Iris pigment epithelial cell (primary cell): Measurements from ENCODE around the gene HMGA1.

ENCODE experiments used
- DNase-seq: peaks from one replicate; pipeline ENCODE4 v3.0.0-alpha.2; 2011; ENCODE audit warnings: low read depth

HMGA1 gene

DNA sequence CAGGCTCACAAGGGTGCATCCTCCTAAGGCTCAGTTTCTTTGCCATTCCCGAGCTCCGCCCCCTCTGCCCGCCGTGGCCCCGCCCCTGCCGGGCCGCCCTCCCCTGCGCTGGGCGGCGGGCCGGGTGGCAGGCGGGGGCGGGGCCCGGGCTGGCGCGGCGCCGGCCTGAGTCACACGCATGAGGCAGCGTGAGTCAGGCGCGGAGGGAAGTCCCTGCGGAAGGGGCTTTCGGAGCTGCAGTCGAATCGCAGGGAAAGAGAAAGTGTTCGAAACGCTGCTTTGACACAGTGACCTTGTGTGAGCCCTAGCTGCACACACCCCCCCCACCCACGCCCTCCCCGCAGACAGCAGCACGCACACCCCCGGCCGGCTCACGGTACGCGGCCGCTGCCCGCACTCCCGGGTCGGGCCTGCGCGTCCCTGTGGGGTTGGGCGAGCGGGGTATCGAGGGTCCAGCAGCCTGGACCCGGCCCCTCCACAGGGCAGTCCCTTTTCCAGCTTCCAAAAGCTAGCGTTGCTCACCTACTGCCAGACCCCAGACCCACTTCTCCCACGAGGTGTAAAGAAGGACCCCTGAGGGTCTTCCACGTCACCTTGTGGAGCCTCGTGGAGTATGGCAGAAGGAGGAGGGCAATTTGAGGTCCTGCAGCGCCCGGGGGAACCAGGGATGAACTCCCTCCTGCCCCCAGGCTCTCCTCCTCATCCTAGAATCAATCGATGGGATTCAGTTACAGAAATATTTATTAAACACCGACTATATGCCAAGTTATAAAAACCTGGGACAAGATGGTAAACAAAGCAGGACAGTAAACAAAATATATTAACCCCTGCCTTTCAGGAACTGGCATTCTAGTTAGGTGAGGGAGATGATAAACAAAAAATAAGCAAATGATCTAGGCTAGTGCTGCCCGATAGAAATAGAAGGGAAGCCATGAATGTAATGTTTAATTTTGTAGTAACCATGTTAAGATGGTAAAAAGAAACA, 12.4 kb upstream of the HMGA1 start:
- DNase-seq = peak; percentile 97

DNA sequence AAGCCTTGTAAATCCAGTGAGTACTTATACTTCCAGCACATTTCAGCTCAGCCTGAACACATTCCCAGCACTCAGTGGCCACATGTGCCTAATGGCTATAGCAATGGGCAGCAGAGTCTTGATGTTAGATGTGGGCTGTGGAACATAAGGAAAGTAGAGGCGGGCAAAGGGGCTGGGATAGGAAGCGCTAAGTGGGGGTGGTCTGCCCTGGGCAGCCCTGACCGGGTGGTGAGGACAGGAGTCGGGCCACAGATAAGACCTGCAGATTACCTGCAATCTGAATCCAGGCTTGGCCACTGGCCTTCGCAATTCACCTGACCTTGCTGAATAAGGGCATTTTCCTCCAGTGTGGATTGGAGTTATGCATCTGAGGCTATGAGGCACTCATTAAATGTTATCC, 11.1 kb upstream of the HMGA1 start:
- no peak for DNase-seq

DNA sequence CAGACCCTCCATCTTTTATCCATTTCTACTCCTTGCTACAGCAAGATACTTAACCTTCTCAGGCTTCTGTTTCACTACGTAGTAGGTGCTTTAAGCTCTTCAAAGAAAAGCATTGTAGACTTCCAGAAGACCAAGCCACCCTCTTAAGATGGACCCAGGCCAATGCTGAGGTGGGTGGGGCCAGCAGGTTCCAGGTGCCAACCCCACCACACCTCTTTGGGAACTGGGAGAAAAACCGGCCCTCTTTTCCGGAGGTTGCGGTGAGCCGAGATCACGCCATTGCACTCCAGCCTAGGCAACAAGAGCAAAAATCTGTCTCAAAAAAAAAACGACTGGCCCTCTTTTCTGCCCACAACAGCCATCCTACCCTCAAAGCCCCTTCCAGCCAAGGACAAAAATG, 10.6 kb upstream of the HMGA1 start:
- DNase-seq = no peak

DNA sequence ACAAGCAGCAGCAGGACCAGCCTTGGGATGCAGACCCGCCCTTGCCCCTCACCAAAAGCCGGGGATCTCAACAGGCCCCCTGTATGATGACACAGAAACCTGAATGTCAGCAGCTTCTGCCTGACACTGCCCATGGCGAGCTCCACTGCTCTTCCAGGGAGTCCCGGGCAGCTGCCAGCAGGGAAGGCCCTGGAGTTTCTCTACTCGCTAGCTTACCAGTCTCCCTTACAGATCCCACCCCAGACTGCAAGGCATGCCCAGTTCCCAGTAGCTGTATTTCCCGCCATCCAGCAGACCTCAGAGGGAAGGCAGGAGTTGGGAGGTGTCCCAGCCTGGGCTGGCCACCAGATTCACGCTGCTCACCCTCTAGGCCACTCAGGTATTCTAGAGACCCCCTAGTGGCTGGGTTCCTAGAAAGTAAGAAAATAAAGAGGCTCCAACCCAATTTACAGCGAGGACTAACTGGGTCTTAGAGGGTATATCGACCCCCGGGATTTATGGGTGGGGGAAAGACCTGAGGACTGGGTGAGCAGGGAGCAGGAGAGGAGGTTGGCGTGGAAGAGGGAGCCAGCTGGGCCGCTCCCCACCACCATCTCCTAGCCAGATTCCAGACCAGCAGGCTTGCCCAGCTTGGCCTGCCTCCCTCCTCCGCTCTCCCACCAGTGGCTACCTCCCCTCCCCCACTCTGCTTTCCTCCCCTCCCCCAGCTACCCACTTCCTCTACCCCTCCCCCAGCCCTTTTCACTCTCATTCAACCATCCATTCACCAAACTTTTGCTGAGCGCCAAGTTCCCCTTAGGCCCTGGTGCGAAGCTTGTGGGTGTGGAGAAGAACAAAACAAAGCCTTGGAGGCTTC, 9.7 kb upstream of the HMGA1 start:
- DNase-seq = no peak

DNA sequence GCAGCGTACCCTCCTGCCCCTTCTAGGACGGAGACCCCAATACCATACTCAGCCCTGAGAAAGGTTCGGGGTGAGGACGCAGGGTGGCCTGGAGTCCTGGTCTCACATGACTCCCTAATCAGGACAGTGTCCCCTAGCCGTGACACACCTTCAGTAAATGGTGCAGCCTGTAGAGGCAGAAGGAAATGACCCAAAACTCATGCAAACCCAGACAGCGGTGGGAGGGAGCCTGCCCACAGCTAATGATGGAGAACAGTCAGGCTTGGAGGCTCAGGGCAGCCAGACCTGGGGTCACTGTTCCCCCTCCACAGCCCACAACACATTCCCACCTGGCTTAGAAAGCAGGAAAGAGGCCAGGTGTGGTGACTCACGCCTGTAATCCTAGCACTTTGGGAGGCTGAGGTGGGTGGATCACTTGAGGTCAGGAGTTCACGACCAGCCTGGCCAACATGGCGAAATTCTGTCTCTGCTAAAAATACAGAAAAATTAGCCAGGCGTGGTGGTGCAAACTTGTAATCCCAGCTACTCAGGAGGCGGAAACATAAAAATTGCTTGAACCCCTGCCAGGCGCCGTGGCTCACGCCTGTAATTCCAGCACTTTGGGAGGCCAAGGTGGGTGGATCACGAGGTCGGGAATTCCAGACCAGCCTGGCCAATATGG, 8.8 kb upstream of the HMGA1 start:
- DNase-seq = peak; percentile 35

DNA sequence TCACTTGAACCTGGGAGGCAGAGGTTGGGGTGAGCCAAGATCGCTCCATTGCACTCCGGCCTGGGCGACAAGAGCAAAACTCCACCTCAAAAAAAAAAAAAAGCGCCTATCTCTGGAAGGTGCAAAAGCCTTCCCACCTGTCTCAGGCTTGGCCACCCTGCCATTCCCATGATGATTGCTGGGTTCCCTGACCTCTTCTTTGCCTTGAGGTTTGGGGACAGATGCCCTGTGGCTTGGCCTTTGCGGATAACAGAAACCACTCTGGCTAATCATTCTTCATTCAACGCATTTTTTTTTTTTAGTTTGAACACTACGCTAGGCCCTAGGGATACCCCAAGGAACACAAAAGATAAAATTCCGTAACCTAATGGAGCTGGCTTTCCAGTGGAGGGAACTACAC, 6.8 kb upstream of the HMGA1 start:
- no peak for DNase-seq

DNA sequence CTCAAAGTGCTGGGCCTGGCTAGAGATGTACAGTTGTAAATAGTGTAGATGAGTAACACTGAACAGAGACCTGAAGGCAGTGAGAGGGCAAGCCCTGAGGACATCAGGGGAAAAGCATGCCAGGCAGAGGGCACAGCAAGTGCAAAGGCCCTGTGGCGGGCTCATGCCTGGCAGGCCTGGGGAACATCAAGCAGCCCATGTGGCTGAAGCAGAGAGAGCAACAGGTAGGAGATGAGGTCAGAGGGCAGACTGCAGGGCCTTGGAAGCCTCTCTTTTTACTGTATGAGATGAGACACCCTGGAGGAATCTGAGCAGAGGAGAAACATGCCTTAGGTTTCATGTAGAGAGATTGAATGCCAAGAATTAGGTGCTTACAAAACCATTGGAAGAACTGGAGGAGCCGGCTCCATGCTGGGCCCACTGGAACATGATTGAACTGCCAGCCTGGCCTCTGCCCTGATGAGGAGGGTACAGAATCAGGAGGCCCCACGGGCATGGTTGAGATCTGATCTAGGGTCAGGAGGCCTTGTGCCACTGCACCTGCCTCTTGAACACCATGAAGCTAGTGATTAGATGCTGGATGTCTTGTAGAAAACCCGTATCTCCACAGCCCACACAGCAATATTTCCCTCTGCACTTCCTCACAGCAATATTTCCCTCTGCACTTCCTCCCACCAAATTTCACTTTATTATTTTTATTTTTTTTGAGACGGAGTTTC, 5.9 kb upstream of the HMGA1 start:
- DNase-seq = peak; percentile 41

DNA sequence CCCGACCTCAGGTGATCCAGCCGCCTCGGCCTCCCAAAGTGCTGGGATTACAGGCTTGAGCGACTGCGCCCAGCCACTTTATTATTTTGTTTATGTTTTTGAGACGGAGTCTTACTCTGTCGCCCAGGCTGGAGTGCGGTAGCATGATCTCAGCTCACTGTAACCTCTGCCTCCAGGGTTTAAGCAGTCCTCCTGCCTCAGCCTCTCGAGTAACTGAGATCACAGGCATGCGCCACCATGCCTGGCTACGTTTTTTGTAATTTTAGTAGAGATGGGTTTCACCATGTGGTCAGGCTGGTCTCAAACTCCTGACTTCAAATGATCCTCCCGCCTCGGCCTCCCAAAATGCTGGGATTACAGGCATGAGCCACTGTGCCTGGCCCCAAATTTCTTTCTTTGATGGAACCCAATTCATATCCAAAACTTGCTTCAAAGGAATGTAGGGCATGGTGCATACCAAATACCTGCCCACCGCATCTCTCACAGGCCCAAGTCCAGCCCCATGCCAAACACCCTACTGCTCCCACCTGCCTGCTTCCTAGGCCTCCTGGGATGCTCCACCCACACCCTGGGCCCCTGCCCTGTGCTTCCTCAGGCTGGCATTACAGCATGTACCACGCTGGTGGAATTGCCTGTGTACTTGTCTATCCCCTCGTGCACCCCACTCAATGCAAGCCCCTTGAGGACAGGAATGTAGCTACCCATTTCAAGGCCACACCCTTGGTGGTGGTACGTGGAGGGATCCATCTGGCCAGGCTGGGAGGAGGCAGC, 4.9 kb upstream of the HMGA1 start:
- no peak for DNase-seq

DNA sequence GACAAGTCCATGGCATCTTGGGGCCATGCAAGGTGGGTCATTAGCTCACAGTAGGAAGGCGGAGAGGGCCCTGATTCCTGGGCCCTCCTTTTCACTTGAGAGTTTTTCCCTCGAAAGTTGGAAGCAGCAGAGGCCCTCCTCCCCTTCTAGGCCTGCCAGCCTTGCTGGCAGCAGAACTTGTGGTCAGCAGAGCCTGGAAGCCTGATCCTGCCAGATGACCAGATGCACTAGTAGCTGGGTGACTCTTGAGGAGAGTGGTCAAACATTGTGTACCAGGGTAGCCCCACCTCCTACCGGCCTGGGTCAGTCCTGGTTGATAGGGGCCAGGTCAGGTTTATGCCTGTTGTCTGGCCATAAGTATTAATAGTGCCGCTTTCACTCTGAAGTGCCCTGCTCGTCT, 3.8 kb upstream of the HMGA1 start:
- DNase-seq = no peak

DNA sequence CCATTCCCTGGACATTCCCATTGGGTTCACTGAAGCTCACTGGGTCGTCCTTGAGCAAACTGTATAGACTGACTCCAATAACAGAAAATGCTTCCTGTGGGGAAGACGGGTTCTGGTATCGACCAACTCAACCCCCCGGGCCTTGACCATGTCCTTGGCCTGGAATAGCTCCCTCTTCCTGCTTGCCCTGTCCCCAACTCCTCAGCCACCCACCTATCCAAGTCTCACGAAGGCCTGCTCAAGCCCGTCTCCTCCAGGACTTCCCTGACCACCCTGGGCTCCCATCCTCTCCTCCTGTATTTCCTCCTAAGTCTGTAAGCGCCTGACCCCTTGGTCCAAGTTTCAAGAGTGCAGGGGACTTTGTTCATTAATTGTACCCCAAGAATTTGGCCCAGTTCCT, 2.8 kb upstream of the HMGA1 start:
- no peak for DNase-seq

DNA sequence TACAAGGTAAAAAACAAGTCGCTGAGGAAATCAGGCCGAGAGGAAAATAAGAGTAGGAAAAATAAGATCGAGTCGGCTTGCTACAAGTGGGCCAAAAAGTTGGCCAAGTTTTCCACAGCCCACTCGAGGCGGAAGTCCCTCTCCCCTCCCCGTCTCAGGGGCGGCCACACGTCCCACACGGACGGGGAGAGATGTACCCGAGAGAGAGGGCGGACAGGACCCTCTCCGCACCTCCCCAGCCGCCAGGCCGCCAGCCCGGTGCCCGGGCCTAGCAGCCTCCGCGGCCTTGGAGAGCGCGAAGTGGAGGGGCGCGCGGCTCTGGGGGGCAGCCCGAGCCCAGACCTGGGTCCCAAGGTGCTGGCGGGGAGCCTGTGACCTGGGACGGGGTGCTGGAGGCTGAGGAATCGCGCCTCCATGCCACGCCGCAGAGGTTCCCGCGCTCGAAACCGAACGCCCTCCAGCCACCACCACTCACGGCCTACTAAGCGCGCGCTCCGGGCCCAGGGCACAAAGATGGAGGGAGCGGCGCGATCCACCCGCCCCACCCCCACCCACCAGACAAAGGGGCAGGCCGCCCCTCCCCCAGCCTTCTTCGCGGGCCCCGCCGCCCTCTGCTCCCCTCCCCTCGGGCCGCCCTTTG, 1.9 kb upstream of the HMGA1 start:
- DNase-seq = no peak

DNA sequence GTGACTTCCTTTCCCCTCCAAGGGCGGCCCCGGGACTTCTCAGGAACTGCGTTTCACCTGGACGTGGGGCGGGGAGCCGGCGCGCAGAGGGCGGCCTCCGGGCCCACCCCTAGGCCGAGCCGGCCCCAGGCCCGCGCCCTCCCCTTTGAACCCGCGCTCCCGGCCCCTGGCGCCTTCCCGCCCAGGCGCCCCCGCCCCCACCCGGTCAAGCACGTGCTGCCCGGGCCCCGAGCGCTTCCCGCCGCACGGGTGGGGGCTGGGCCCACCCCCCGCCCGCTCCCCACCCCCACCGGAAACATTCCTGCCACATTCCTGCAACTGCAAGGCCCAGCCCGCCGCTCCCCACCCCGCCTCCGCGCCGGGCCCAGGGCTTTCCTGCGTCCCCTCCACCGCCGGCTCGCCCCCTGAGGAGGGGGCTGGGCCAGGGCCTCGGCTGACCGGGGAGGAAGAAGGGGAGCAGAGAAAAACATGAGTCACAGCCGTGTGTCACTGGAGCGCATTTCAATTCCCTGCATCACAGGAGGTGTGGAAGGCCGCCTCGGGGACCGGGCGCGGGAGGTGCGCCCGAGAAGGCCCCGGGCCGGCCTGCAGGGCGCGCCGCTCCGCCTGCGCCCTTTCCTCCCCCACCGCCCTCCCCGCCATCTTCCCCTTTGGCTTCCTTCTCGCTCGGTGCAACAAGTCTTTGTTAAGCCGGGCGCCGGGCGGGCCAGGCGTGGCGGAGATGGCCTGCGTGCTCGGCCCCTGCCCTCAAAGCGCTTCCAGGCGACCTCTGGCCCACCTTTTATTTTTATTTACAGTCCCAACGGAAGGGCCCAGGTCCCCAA, 1.2 kb upstream of the HMGA1 start:
- DNase-seq = peak; percentile 83

DNA sequence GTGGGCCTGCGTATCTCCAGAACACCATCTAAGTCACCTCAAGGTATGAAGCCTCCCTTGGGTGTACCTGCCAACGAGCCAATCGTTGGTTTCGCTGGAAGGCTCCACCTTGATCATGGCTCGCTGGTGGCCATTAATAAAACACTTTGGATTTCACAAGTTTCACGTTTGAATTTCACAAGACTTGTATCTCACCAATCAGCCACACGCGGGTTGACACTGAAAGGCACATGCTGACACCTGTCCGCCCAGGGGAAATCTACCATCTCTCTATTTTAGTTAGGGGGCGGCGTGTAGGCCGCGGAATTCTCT, 586 bp upstream of the HMGA1 start:
- peak; percentile 52 for DNase-seq

DNA sequence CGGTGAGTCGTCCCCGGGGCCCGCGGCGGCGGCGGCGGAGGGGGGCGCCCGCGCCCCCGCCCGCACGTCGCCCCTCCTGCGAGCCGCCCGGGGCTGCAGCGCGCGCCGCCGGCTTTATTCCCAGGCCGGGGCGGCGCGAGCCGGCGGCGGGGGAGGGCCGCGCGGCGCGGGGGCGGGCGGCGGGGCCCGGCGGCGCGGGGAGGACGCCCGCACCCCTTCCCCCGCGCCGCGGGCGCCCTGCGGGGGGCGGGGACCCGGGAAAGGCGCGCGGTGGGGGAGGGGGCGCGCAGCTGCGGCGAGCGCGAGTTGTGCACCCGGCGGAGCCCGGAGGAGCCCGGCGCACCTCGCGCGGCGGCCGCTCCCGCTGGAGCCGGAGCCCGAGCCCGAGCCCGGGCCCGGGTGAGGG, 646 bp downstream of the HMGA1 start:
- no peak for DNase-seq

DNA sequence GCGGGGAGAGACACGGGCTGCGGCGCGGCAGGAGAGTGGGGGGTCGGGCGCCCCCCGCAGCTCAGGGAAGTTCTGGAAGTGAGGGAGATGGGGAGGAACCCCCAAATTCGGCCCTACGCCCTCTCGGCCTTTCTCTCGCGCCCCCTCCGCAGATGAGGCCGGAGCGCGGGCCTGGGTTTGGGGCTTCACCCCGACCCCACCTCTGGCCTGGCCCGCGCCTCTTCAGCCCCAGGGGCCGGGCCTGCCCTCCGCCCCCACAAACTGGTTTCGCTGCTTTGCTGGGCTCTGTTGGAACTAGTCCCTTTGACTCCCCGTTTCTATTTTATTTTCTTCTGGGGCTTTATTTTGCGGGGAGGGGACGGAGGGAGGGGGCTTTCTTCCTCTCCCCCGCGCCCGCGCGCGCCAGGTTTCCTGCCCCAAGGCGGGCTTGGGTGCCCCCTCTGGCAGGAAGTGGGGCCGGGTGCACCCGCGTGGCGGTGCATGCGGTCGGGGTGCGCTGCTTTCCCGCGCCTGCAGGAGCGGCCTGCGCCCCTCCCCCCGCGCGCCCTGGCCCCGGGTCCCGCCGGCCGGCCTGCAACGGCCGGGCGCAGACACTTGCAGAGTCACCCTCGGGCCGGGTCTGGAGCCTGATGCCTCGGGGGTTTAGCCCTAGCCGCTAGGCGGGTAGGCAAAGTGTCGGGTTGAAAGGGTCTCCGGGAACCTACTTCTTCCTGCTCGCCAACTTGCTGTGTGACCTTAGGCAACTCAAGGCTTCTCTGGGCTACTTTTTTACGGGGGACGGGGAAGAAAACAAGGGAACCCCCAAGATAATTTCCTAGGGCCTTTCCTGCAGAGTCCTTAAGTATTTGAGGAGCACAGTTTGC, 1.3 kb downstream of the HMGA1 start:
- DNase-seq = peak; percentile 40

DNA sequence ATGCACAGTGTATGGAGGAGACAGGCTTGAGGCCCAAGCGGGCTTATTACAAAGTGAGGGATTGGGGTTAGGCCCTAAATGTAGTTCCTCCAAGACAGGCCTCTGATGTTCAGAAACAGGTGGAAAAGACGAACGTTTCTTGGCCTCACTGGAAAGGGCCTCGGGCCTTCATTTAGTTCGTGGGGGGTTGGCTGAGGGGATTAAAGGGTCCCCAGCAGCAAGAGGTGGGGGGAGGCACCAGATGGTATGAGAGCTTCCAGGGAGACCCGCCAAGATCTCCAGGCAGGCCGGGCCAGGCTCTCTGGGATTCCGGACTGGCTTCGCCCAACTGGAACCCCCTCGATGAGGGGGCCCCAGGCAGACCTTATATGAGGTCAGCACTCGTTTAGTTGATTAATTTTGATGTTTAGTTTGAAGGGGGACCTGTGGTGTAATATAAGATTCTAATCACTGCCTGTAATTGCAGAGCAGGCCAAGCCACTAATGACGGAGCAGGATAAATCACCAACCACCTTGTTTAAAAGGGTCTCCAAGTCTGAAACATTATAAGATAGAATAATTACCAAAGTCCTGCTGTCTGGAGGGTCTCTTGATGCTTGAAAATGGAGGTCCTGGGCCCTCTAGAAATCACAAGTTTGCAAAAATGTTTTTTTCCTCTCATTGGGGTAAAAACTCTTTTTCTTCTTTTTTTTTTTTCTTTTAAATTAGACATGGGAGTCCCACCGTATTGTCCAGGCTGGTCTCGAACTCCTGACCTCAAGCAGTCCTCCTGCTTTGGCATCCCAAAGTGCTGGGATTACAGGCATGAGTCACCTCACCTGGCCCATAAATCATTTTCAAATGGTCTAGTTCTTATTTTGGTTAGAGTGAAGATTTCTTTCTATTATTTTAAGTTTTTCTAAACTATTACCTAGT, 2.2 kb downstream of the HMGA1 start:
- DNase-seq = no peak

DNA sequence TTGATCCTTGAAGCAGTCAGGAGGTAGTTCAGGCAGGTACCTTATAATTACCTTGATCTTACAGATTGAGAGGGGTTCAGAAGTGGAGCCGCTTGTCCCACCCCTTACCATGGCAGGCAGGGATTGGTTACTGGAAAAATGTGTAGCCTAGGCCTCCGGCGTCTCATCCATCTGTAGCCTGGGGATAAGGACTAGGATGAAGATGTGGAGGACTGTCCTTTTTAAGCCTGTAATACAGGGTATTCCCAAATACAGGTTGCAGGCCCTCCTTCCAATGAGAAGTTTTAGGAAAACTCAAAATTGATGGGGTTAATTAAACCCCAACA, 2.8 kb downstream of the HMGA1 start:
- no peak for DNase-seq

DNA sequence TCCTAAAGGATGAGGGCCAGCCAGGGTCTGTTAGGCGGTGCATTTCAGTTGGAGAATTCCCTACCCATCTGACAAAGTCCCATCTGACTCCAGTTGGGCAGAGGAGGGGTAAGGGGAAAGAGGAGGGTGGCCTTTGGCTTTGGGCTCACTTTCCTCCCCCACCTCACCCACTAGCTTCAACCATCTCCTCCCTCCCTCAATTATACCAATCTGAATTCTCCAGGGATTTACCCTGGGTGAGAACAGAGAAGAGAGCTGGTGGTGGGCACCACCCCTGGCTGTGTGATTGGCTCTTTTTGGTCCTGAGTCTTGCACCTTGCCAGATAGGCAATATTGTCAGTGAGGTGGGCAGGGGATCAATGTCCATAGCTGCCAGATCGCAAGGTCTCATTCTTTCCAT, 3.2 kb downstream of the HMGA1 start:
- no peak for DNase-seq
